NAMALWA (cell line): ENCODE results near the gene BIN1.

Experiments
- DNase-seq: peaks from one replicate; pipeline ENCODE4 v3.0.0-alpha.2; 2015; ENCODE audit warnings: low spot score

The BIN1 gene

GRCh38 chr2:127024769-127025358 is 82.1 kb downstream of the BIN1 start:
- DNase-seq, result no peak

- DNase-seq, result no peak
Observed at GRCh38 chr2:127023504-127023903, 83.5 kb downstream of the BIN1 start.

GRCh38 chr2:127022817-127023216 is 84.1 kb downstream of the BIN1 start:
- DNase-seq, result no peak

GRCh38 chr2:127020536-127020935 is 86.4 kb downstream of the BIN1 start:
- no peak for DNase-seq

- no peak for DNase-seq
Observed at GRCh38 chr2:127017548-127017947, 89.4 kb downstream of the BIN1 start.

- no peak for DNase-seq
Observed at GRCh38 chr2:127016329-127016728, 90.6 kb downstream of the BIN1 start.

- DNase-seq, result no peak
Observed at GRCh38 chr2:127015106-127015910, 91.6 kb downstream of the BIN1 start.

GRCh38 chr2:127014630-127015029 is 92.3 kb downstream of the BIN1 start:
- no peak for DNase-seq

- no peak for DNase-seq
Observed at GRCh38 chr2:127014224-127014623, 92.7 kb downstream of the BIN1 start.

GRCh38 chr2:127012868-127013267 is 94.1 kb downstream of the BIN1 start:
- DNase-seq, result no peak

- no peak for DNase-seq
Observed at GRCh38 chr2:127012215-127012614, 94.7 kb downstream of the BIN1 start.

- DNase-seq, result no peak
Observed at GRCh38 chr2:127011796-127012195, 95.2 kb downstream of the BIN1 start.

GRCh38 chr2:127011231-127011661 is 95.7 kb downstream of the BIN1 start:
- DNase-seq, result no peak

GRCh38 chr2:127008265-127009015 is 98.5 kb downstream of the BIN1 start:
- no peak for DNase-seq

- DNase-seq, result no peak
Observed at GRCh38 chr2:127007652-127008051, 99.3 kb downstream of the BIN1 start.

- no peak for DNase-seq
Observed at GRCh38 chr2:127006962-127007361, 100.0 kb downstream of the BIN1 start.

- DNase-seq, result no peak
Observed at GRCh38 chr2:127004893-127005600, 101.9 kb downstream of the BIN1 start.

- DNase-seq, result no peak
Observed at GRCh38 chr2:127003070-127003800, 103.7 kb downstream of the BIN1 start.

GRCh38 chr2:127001751-127002150 is 105.2 kb downstream of the BIN1 start:
- DNase-seq, result no peak

GRCh38 chr2:127000937-127001336 is 106.0 kb downstream of the BIN1 start:
- no peak for DNase-seq

GRCh38 chr2:127000194-127000593 is 106.8 kb downstream of the BIN1 start:
- no peak for DNase-seq
